ENCODE measurements around the gene NR2E1. TPM values are rescaled to one million over a fixed set of nuclear protein-coding genes. Genes with fewer than 3 reads are reported as not detected.

NR2E1 gene
- total and polyA plus RNA-seq, 2 experiments from 2014 or later, result not detected

- Mint-ChIP-seq H3K27me3 (ENCODE audit: insufficient read depth, low read depth, poor library complexity) (peaks cover 99% of the 10 kb centered on the region), H3K27ac (no peak overlapping the region), H3K9me3 (no peaks in the 10 kb centered on the region; the same call in 2 of the 3 replicates), H3K4me1 (peaks cover 51% of the 10 kb centered on the region), H3K4me3 (peak overlapping the region; percentile 52), H3K36me3 (ENCODE audit: low read depth) (no peaks in the 10 kb centered on the region)
- TF ChIP-seq ETS1 (IDR thresholded peaks at IDR 0.05) (no peak), EZH2 (IDR thresholded peaks at IDR 0.05; ENCODE audit: low read depth, unreplicated experiment) (peak; percentile 67), EZH2phosphoT487 (IDR thresholded peaks at IDR 0.05; ENCODE audit: unreplicated experiment) (no peak), ZNF114 (CRISPR knock-in tag; IDR thresholded peaks at IDR 0.05) (no peak), REST (IDR thresholded peaks at IDR 0.05; ENCODE audit: unreplicated experiment) (no peak), NANOG (IDR thresholded peaks at IDR 0.05; ENCODE audit: borderline replicate concordance) (no peak)
- Histone ChIP-seq H3F3A (replicated peaks; ENCODE audit: low read depth) (peaks cover 60% of the 10 kb centered on the region), H3K4me2 (peak overlapping the region; percentile 90), H3K27me3 (ENCODE audit: insufficient read depth) (peaks cover 100% of the 10 kb centered on the region), H3K27ac (ENCODE audit: low read depth) (no peak overlapping the region), H3K36me3 (ENCODE audit: insufficient read depth) (no peaks in the 10 kb centered on the region; the same call in 1 of the 2 replicates), H3K9me2 (ENCODE audit: insufficient read depth) (no peaks in the 10 kb centered on the region), H2AFZ (no peak overlapping the region), H3K79me2 (replicated peaks; ENCODE audit: insufficient read depth) (no peaks in the 10 kb centered on the region), H3K4me1 (ENCODE audit: insufficient read depth) (peaks cover 74% of the 10 kb centered on the region), H4K20me1 (replicated peaks; ENCODE audit: insufficient read depth) (peaks cover 33% of the 10 kb centered on the region), H3K4me3 (peak overlapping the region; percentile 62)
- DNase-seq (ENCODE audit: low spot score) (peak; percentile 49), ATAC-seq (no peak)
Measured at GRCh38 chr6:108171291-108171917, 5.6 kb downstream of the NR2E1 start.

GRCh38 chr6:108171918-108172516 lies 6.2 kb downstream of the NR2E1 start:
- peak overlapping the region; percentile 62 for H3K4me3 ChIP-seq
- TF ChIP-seq EZH2 (IDR thresholded peaks at IDR 0.05; ENCODE audit: low read depth, unreplicated experiment) (peak; percentile 65), JUNB (IDR thresholded peaks at IDR 0.05; ENCODE audit: unreplicated experiment) (no peak), STAT1 (IDR thresholded peaks at IDR 0.05; ENCODE audit: unreplicated experiment) (no peak), ZNF331 (CRISPR knock-in tag; IDR thresholded peaks at IDR 0.05; ENCODE audit: low read depth) (no peak)
- peaks cover 100% of the 10 kb centered on the region for H3K27me3 Mint-ChIP-seq (ENCODE audit: insufficient read depth, low read depth, poor library complexity)
- H3K36me3 ChIP-seq (ENCODE audit: insufficient read depth), result no peaks in the 10 kb centered on the region
- ATAC-seq (no peak), DNase-seq (ENCODE audit: low spot score) (no peak)
- peaks cover 37% of the 10 kb centered on the region for H4K20me1 ChIP-seq (replicated peaks; ENCODE audit: insufficient read depth)
- H3K4me1 ChIP-seq (ENCODE audit: insufficient read depth), result peaks cover 73% of the 10 kb centered on the region
- H3K27me3 ChIP-seq (ENCODE audit: insufficient read depth), result peaks cover 100% of the 10 kb centered on the region
- no peaks in the 10 kb centered on the region for H3K36me3 Mint-ChIP-seq (ENCODE audit: low read depth)
- peak overlapping the region; percentile 90 for H3K4me2 ChIP-seq
- peaks cover 51% of the 10 kb centered on the region for H3K4me1 Mint-ChIP-seq
- H3F3A ChIP-seq (replicated peaks; ENCODE audit: low read depth), result peaks cover 57% of the 10 kb centered on the region
- H2AFZ ChIP-seq, result no peak overlapping the region
- H3K79me2 ChIP-seq (replicated peaks; ENCODE audit: insufficient read depth), result no peaks in the 10 kb centered on the region
- H3K4me3 Mint-ChIP-seq, result no peak overlapping the region
- H3K27ac ChIP-seq (ENCODE audit: low read depth), result no peak overlapping the region
- H3K9me3 Mint-ChIP-seq, result no peaks in the 10 kb centered on the region; the same call in 2 of the 3 replicates
- H3K9me2 ChIP-seq (ENCODE audit: insufficient read depth), result no peaks in the 10 kb centered on the region
- no peak overlapping the region for H3K27ac Mint-ChIP-seq
